ENCODE data around the gene CD2BP2.

Gene CD2BP2

GRCh38 chr16:30358990-30359870 lies 4.1 kb upstream of the CD2BP2 start:
- TF ChIP-seq CTCF (IDR thresholded peaks at IDR 0.05; ENCODE audit: insufficient read depth, low read depth, low read length, missing control alignments): no peak
- H3K4me3 ChIP-seq (ENCODE audit: low read depth, low read length): no peak overlapping the region
- DNase-seq (ENCODE audit: low read depth): no peak

- no peak overlapping the region for H3K4me3 ChIP-seq (ENCODE audit: low read depth, low read length)
- no peak for TF ChIP-seq CTCF (IDR thresholded peaks at IDR 0.05; ENCODE audit: insufficient read depth, low read depth, low read length, missing control alignments)
- DNase-seq (ENCODE audit: low read depth): no peak
These were observed 3.4 kb upstream of the CD2BP2 start for GRCh38 chr16:30358577-30358936.

GRCh38 chr16:30357715-30358576 lies 2.8 kb upstream of the CD2BP2 start:
- no peak for DNase-seq (ENCODE audit: low read depth)
- no peak for TF ChIP-seq CTCF (IDR thresholded peaks at IDR 0.05; ENCODE audit: insufficient read depth, low read depth, low read length, missing control alignments)
- no peak overlapping the region for H3K4me3 ChIP-seq (ENCODE audit: low read depth, low read length)

- TF ChIP-seq CTCF (IDR thresholded peaks at IDR 0.05; ENCODE audit: insufficient read depth, low read depth, low read length, missing control alignments): no peak
- no peak overlapping the region for H3K4me3 ChIP-seq (ENCODE audit: low read depth, low read length)
- no peak for DNase-seq (ENCODE audit: low read depth)
These were observed 2.1 kb upstream of the CD2BP2 start for GRCh38 chr16:30357085-30357714.

GRCh38 chr16:30356401-30357084 lies 1.4 kb upstream of the CD2BP2 start:
- peak overlapping the region; percentile 96 for H3K4me3 ChIP-seq (ENCODE audit: low read depth, low read length)
- TF ChIP-seq CTCF (IDR thresholded peaks at IDR 0.05; ENCODE audit: insufficient read depth, low read depth, low read length, missing control alignments): no peak
- DNase-seq (ENCODE audit: low read depth): no peak

GRCh38 chr16:30355954-30356308 lies 823 bp upstream of the CD2BP2 start:
- H3K4me3 ChIP-seq (ENCODE audit: low read depth, low read length): peak overlapping the region; percentile 96
- no peak for TF ChIP-seq CTCF (IDR thresholded peaks at IDR 0.05; ENCODE audit: insufficient read depth, low read depth, low read length, missing control alignments)
- no peak for DNase-seq (ENCODE audit: low read depth)

Data from GM12865 (cell line).